HG03103 (cell line): Measurements from ENCODE around the gene PCDHB14.

ENCODE experiments used
- ATAC-seq: cut with Tn5 transposase; IDR thresholded peaks from one replicate; pipeline ENCODE4 v1.9.1; 2021; ENCODE audit warnings: low read depth; ENCODE audit not compliant: unreplicated experiment

Gene PCDHB14

GRCh38 chr5:141269195-141269594, 46.1 kb downstream of the PCDHB14 start:
- no peak for ATAC-seq

DNA sequence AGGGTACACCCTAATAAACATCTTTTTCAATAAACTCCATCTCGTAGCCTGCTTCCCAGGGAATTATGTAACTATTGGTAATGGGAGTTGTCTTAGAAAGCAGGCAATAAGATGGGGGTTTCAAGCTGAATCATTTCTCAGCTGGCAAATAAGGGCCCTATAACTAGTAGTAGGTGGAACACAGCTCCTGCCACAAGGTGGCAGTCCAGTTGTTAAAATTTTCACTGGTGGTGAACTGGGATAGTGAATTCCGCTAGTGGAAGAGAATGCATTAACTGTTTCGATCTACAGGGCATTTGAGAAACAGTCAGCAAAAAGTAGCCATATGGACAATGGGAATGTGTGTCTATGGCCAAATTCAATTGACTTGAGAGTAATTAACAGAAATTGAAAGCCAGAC, 49.8 kb downstream of the PCDHB14 start:
- ATAC-seq, result no peak
